ENCODE results near the gene TMEM184B. TPM values are rescaled to one million over a fixed set of nuclear protein-coding genes. Genes with fewer than 3 reads are reported as not detected.

TMEM184B gene
- polyA plus RNA-seq, 2 of the 4 experiments (the other 2 are of a cell fraction) = 22.2 to 36.8 TPM

DNA sequence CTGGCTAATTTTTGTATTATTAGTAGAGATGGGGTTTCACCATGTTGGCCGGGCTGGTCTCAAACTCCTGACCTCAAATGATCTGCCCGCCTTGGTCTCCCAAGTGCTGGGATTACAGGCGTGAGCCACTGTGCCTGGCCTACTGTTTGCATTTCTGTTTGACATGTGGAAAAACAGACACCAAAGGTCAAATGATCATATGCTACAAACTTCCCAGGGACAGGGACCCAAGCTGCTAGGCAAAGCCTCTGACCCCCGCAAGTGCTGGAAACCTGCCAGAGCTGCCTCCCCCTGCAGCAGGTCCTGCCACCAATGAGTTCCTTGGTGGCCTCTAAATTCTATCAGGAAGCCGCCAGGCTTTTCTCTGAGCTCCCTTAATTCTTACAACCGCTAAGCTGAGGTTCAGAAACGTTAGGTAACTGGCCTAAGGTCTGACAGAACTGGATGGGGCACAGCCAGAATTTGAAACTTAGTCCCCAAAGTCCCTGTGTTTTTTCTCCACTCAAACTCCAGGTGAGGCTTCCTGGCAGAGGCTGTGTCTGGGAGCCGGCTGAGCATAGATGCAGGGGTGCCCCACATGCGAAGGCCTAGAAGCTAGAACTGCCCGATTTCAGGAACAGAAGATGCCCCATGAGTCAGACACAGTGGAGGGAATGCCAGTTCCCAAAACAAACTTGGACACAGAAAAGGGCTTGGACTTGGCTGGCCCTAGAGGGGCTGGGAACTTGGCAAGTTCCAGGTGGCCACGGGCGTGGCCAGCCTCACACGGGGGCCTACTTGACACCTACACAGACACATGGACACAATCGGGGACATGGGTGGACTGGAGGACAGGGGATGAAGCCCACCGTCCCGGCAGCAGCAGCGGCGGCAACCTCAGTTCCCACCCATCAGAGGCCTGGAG is 37.1 kb upstream of the TMEM184B start:
- Histone ChIP-seq H3K27ac (peak overlapping the region in 1 of 2 experiments; percentile 60; a peak in 2 of 6 replicates), H3K4me2 (no peak overlapping the region), H3K4me1 (peaks cover 59% of the 10 kb centered on the region), H3K4me3 (no peak overlapping the region), H3K9me3 (no peaks in the 10 kb centered on the region)
- TF ChIP-seq, protein P1, sequence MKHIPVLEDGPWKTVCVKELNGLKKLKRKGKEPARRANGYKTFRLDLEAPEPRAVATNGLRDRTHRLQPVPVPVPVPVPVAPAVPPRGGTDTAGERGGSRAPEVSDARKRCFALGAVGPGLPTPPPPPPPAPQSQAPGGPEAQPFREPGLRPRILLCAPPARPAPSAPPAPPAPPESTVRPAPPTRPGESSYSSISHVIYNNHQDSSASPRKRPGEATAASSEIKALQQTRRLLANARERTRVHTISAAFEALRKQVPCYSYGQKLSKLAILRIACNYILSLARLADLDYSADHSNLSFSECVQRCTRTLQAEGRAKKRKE (CRISPR knock-in tag; IDR thresholded peaks at IDR 0.05; ENCODE audit: low read depth) = no peak
- TF ChIP-seq TFCP2L1 (CRISPR knock-in tag; IDR thresholded peaks at IDR 0.05) (no peak), HMGXB4 (CRISPR knock-in tag; IDR thresholded peaks at IDR 0.05; ENCODE audit: borderline replicate concordance) (no peak), NR3C1 (IDR thresholded peaks at IDR 0.05) (no peak), CHD2 (IDR thresholded peaks at IDR 0.05; ENCODE audit: low read length, partially characterized antibody) (no peak), KDM1A (IDR thresholded peaks at IDR 0.05; ENCODE audit: low read depth) (no peak), ZNF302 (CRISPR knock-in tag; IDR thresholded peaks at IDR 0.05) (no peak), ZSCAN20 (CRISPR knock-in tag; IDR thresholded peaks at IDR 0.05) (no peak), FOSL2 (IDR thresholded peaks at IDR 0.05) (no peak), FOSL2 (CRISPR knock-in tag; IDR thresholded peaks at IDR 0.05) (no peak), HOXB5 (CRISPR knock-in tag; IDR thresholded peaks at IDR 0.05) (no peak), CBX2 (IDR thresholded peaks at IDR 0.05; ENCODE audit: borderline replicate concordance, low read depth) (no peak), TP53 (CRISPR knock-in tag; IDR thresholded peaks at IDR 0.05) (no peak), CHD4 (IDR thresholded peaks at IDR 0.05; ENCODE audit: borderline replicate concordance) (no peak), MAZ (IDR thresholded peaks at IDR 0.05; ENCODE audit: borderline replicate concordance, low read depth, low read length) (no peak)
- TF ChIP-seq, protein P2, sequence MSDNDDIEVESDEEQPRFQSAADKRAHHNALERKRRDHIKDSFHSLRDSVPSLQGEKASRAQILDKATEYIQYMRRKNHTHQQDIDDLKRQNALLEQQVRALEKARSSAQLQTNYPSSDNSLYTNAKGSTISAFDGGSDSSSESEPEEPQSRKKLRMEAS (IDR thresholded peaks at IDR 0.05) = no peak
- POLR2A ChIA-PET = no interaction called here
- CTCF ChIA-PET = interaction anchor here (1.2 kb wide), 1 partner anchor 12 kb away, joined by 3 read pairs; no protein-coding TSS in a partner anchor
- WGBS (ENCODE audit: missing lambda C conversion rate) = 74% methylated on average over 13 of the region's 18 CpGs
- no peak for ATAC-seq
- FAIRE-seq = no peak
- DNase-seq (ENCODE audit: low read depth in 1 of 2, low spot score in 1 of 2) = no peak

- no peak for DNase-seq (ENCODE audit: low read depth in 1 of 2, low spot score in 1 of 2)
- ChIA-PET POLR2A (no interaction called here), CTCF (no interaction called here)
- peaks cover 57% of the 10 kb centered on the region for H3K4me1 ChIP-seq
- H3K9me3 ChIP-seq = no peaks in the 10 kb centered on the region
- FAIRE-seq = no peak
- no peak overlapping the region for H3K4me3 ChIP-seq
- 86% methylated on average over 9 of the region's 10 CpGs for WGBS (ENCODE audit: missing lambda C conversion rate)
- no peak overlapping the region for H3K27ac ChIP-seq
- TF ChIP-seq CBX8 (IDR thresholded peaks at IDR 0.05) = no peak
- TF ChIP-seq ZSCAN20 (CRISPR knock-in tag; IDR thresholded peaks at IDR 0.05) = no peak
- TF ChIP-seq RARB (CRISPR knock-in tag; IDR thresholded peaks at IDR 0.05) = no peak
- no peak for TF ChIP-seq TFCP2L1 (CRISPR knock-in tag; IDR thresholded peaks at IDR 0.05)
- TF ChIP-seq NPAS2 (CRISPR knock-in tag; IDR thresholded peaks at IDR 0.05; ENCODE audit: borderline replicate concordance) = no peak
- H3K4me2 ChIP-seq = no peak overlapping the region
- no peak for ATAC-seq
Observed at GRCh38 chr22:38308791-38309498, 36.1 kb upstream of the TMEM184B start.
